HEK293 (cell line): ENCODE measurements around the gene MLLT3.

Experiments used
- CTCF ChIA-PET: fragments of 350-600 bp; formaldehyde crosslinking; extraction: SDS; loops from one replicate; lab custom pipeline; 2021; ENCODE audit warnings: antibody characterized with exemption; lab: Yijun Ruan, JAX
- POLR2A ChIA-PET: fragments of 300-600 bp; formaldehyde crosslinking; extraction: SDS; loops from one replicate; lab custom pipeline; 2020; ENCODE audit warnings: antibody characterized with exemption, inconsistent platforms; lab: Yijun Ruan, JAX
- H3K27ac ChIP-seq: fragments of 200-500 bp; sonication (Bioruptor generic); 2 replicates; pipeline ENCODE4 v1.5.1; 2014; ENCODE audit warnings: low read depth, low read length, control low read depth, inconsistent platforms; ENCODE audit errors: extremely low read depth
- H3K36me3 ChIP-seq, 2 experiments: fragments of 200-500 bp in 1 of 2; sonication (Bioruptor generic) in 1 of 2; 1 replicate in 1 of 2; 2 replicates in 1 of 2; pipeline ENCODE4 v1.5.1; 2014 to 2017; ENCODE audit warnings: inconsistent platforms in 2 of 2, low read length in 2 of 2; ENCODE audit not compliant: control insufficient read depth in 2 of 2, insufficient read depth in 1 of 2
- H3K4me1 ChIP-seq: fragments of 200-500 bp; sonication (Bioruptor generic); 2 replicates; pipeline ENCODE4 v1.5.1; 2014; ENCODE audit warnings: mild to moderate bottlenecking, low read length, inconsistent platforms; ENCODE audit not compliant: control insufficient read depth, insufficient read depth
- H3K4me3 ChIP-seq: 2 replicates; pipeline ENCODE4 v1.5.1; 2011; ENCODE audit warnings: low read depth, mild to moderate bottlenecking, control low read depth, low read length, moderate library complexity
- H3K9me3 ChIP-seq: fragments of 200-500 bp; sonication (Bioruptor generic); 2 replicates; pipeline ENCODE4 v1.5.1; 2014; ENCODE audit warnings: low read depth, low read length, inconsistent platforms; ENCODE audit not compliant: control insufficient read depth, insufficient read depth
- BCL6B ChIP-seq: fragments of 450-650 bp; formaldehyde crosslinking; IDR thresholded peaks from 2 replicates; pipeline ENCODE4 v1.5.1; 2017; ENCODE audit warnings: missing biosample characterization, missing genetic modification characterization
- GLIS2 ChIP-seq: fragments of 450-650 bp; formaldehyde crosslinking; IDR thresholded peaks from 2 replicates; pipeline ENCODE4 v1.5.1; 2016; ENCODE audit warnings: missing biosample characterization, missing genetic modification characterization
- KLF8 ChIP-seq: fragments of 450-650 bp; formaldehyde crosslinking; IDR thresholded peaks from 2 replicates; pipeline ENCODE4 v1.5.1; 2016; ENCODE audit warnings: missing biosample characterization, missing genetic modification characterization
- SETDB1 ChIP-seq: IDR thresholded peaks from one replicate; pipeline ENCODE4 v1.6.1; 2017; ENCODE audit warnings: mild to moderate bottlenecking, low read length, moderate library complexity, mixed read lengths; ENCODE audit not compliant: insufficient read length
- ZBTB20 ChIP-seq: fragments of 450-650 bp; formaldehyde crosslinking; IDR thresholded peaks from 2 replicates; pipeline ENCODE4 v1.5.1; 2016; ENCODE audit warnings: missing biosample characterization, missing genetic modification characterization
- ZBTB6 ChIP-seq: fragments of 450-650 bp; formaldehyde crosslinking; IDR thresholded peaks from 2 replicates; pipeline ENCODE4 v1.5.1; 2017; ENCODE audit warnings: missing biosample characterization, missing genetic modification characterization
- ZNF10 ChIP-seq: fragments of 450-650 bp; formaldehyde crosslinking; IDR thresholded peaks from 2 replicates; pipeline ENCODE4 v1.5.1; 2017; ENCODE audit warnings: missing biosample characterization, missing genetic modification characterization
- ZNF121 ChIP-seq: fragments of 450-650 bp; formaldehyde crosslinking; IDR thresholded peaks from 2 replicates; pipeline ENCODE4 v1.5.1; 2016; ENCODE audit warnings: missing biosample characterization, missing genetic modification characterization
- ZNF169 ChIP-seq: fragments of 450-650 bp; formaldehyde crosslinking; IDR thresholded peaks from 2 replicates; pipeline ENCODE4 v1.5.1; 2016; ENCODE audit warnings: missing biosample characterization, missing genetic modification characterization
- ZNF37A ChIP-seq: fragments of 450-650 bp; IDR thresholded peaks from 2 replicates; pipeline ENCODE4 v1.5.1; 2018; ENCODE audit warnings: missing biosample characterization, missing genetic modification characterization
- ZNF391 ChIP-seq: fragments of 450-650 bp; formaldehyde crosslinking; IDR thresholded peaks from 2 replicates; pipeline ENCODE4 v1.5.1; 2016; ENCODE audit warnings: low read depth, missing biosample characterization, missing genetic modification characterization, borderline replicate concordance
- ZNF416 ChIP-seq: fragments of 450-650 bp; formaldehyde crosslinking; IDR thresholded peaks from 2 replicates; pipeline ENCODE4 v1.5.1; 2016; ENCODE audit warnings: missing biosample characterization, missing genetic modification characterization
- ZNF548 ChIP-seq: fragments of 450-650 bp; formaldehyde crosslinking; IDR thresholded peaks from 2 replicates; pipeline ENCODE4 v1.5.1; 2016; ENCODE audit warnings: missing biosample characterization, missing genetic modification characterization
- ZNF549 ChIP-seq: fragments of 450-650 bp; IDR thresholded peaks from 2 replicates; pipeline ENCODE4 v1.5.1; 2018; ENCODE audit warnings: missing biosample characterization, missing genetic modification characterization, mild to moderate bottlenecking, inconsistent platforms, moderate library complexity
- ZNF561 ChIP-seq: fragments of 450-650 bp; IDR thresholded peaks from 2 replicates; pipeline ENCODE4 v1.5.1; 2018; ENCODE audit warnings: missing biosample characterization, missing genetic modification characterization, borderline replicate concordance
- ZNF623 ChIP-seq: fragments of 450-650 bp; formaldehyde crosslinking; IDR thresholded peaks from 2 replicates; pipeline ENCODE4 v1.5.1; 2016; ENCODE audit warnings: missing biosample characterization, missing genetic modification characterization
- ZNF624 ChIP-seq: fragments of 450-650 bp; formaldehyde crosslinking; IDR thresholded peaks from 2 replicates; pipeline ENCODE4 v1.5.1; 2017; ENCODE audit warnings: missing biosample characterization, missing genetic modification characterization
- ZNF654 ChIP-seq: fragments of 450-650 bp; formaldehyde crosslinking; IDR thresholded peaks from 2 replicates; pipeline ENCODE4 v1.5.1; 2016; ENCODE audit warnings: low read depth, missing biosample characterization, missing genetic modification characterization
- TF ChIP-seq, protein P1 (sequence below): fragments of 450-650 bp; formaldehyde crosslinking; IDR thresholded peaks from 2 replicates; pipeline ENCODE4 v1.5.1; 2017; ENCODE audit warnings: missing biosample characterization, missing genetic modification characterization
- TF ChIP-seq, protein P2 (sequence below): fragments of 450-650 bp; formaldehyde crosslinking; IDR thresholded peaks from 2 replicates; pipeline ENCODE4 v1.5.1; 2016; ENCODE audit warnings: missing biosample characterization, missing genetic modification characterization

MLLT3 gene

DNA sequence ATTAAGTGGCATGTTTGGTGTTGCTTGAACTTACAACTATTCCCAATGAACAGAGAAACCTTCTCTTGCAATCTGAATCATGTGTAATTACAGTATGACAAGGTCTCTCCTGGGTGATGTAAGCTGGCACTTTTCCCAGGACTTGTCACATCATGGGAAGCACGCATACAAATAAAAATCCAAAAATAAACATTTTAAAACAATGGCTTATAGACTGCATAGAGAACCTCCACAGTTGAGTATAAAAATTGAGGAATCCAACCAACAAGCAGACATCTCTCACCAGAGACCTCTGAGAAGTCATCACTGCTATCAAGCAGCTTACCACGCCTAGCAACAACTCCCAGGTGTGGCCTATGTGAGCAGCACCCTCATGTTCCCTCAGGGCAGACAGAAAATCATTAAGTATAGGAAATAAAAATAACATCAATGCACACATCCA lies 3.9 kb downstream of the MLLT3 start (continued):
- TF ChIP-seq, protein P1, sequence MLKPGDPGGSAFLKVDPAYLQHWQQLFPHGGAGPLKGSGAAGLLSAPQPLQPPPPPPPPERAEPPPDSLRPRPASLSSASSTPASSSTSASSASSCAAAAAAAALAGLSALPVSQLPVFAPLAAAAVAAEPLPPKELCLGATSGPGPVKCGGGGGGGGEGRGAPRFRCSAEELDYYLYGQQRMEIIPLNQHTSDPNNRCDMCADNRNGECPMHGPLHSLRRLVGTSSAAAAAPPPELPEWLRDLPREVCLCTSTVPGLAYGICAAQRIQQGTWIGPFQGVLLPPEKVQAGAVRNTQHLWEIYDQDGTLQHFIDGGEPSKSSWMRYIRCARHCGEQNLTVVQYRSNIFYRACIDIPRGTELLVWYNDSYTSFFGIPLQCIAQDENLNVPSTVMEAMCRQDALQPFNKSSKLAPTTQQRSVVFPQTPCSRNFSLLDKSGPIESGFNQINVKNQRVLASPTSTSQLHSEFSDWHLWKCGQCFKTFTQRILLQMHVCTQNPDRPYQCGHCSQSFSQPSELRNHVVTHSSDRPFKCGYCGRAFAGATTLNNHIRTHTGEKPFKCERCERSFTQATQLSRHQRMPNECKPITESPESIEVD: peak; percentile 84
- TF ChIP-seq GLIS2 (tag by site-specific recombination): no peak

GRCh38 chr9:20616808-20617207 lies 5.5 kb downstream of the MLLT3 start:
- ChIA-PET CTCF (interaction anchor here (0.7 to 1.1 kb wide), 2 partner anchors 259 to 1185 kb away, joined by 3 to 4 read pairs; no protein-coding TSS in a partner anchor), POLR2A (no interaction called here)
- TF ChIP-seq KLF8 (tag by site-specific recombination) (no peak), ZBTB6 (tag by site-specific recombination) (no peak), BCL6B (tag by site-specific recombination) (peak; percentile 66; the same call in 1 of the 2 replicates), ZNF548 (no peak)
- TF ChIP-seq, protein P1: peak; percentile 94
- Histone ChIP-seq H3K4me3 (no peak overlapping the region), H3K27ac (0 out of 2 replicates have a peak overlapping the region, but pooled peaks have one; percentile 17), H3K9me3 (no peaks in the 10 kb centered on the region), H3K36me3 (no peaks in the 10 kb centered on the region; a peak in 1 of 3 replicates), H3K4me1 (peaks cover 35% of the 10 kb centered on the region)

GRCh38 chr9:20614602-20615216 lies 7.6 kb downstream of the MLLT3 start:
- H3K4me3 ChIP-seq: no peak overlapping the region
- H3K36me3 ChIP-seq: no peaks in the 10 kb centered on the region; a peak in 1 of 3 replicates
- TF ChIP-seq ZNF121 (tag by site-specific recombination): no peak
- TF ChIP-seq ZBTB20 (tag by site-specific recombination): no peak
- TF ChIP-seq ZNF416 (tag by site-specific recombination): no peak
- TF ChIP-seq, protein P2, sequence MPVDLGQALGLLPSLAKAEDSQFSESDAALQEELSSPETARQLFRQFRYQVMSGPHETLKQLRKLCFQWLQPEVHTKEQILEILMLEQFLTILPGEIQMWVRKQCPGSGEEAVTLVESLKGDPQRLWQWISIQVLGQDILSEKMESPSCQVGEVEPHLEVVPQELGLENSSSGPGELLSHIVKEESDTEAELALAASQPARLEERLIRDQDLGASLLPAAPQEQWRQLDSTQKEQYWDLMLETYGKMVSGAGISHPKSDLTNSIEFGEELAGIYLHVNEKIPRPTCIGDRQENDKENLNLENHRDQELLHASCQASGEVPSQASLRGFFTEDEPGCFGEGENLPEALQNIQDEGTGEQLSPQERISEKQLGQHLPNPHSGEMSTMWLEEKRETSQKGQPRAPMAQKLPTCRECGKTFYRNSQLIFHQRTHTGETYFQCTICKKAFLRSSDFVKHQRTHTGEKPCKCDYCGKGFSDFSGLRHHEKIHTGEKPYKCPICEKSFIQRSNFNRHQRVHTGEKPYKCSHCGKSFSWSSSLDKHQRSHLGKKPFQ (tag by site-specific recombination): no peak
- TF ChIP-seq ZNF561 (tag by site-specific recombination): no peak
- no peak for TF ChIP-seq ZNF391 (tag by site-specific recombination)
- TF ChIP-seq ZNF549: no peak
- no peak for TF ChIP-seq SETDB1
- TF ChIP-seq ZNF10 (tag by site-specific recombination): no peak
- no peak for TF ChIP-seq ZNF623 (tag by site-specific recombination)
- no peak for TF ChIP-seq ZNF624
- TF ChIP-seq ZNF37A: no peak
- TF ChIP-seq ZNF169 (tag by site-specific recombination): no peak
- TF ChIP-seq ZNF654 (tag by site-specific recombination): no peak
- H3K4me1 ChIP-seq: peaks cover 48% of the 10 kb centered on the region
- CTCF ChIA-PET: interaction anchor here (0.9 to 2.1 kb wide), 4 partner anchors 10 to 327 kb away, joined by 3 to 6 read pairs (median 4); no protein-coding TSS in a partner anchor
- no peak overlapping the region for H3K27ac ChIP-seq
- no peaks in the 10 kb centered on the region for H3K9me3 ChIP-seq
- POLR2A ChIA-PET: interaction anchor here (3.5 kb wide), 1 partner anchor 8 kb away, joined by 17 read pairs; the partner anchor contains the start of gene MLLT3
